Mucosa of descending colon (tissue), 3 donors: Measurements from ENCODE around the gene DNAJC16. TPM values are rescaled to one million over a fixed set of nuclear protein-coding genes. Genes with fewer than 3 reads are reported as not detected.
"Not testable (repeated sequence)": the region's sequence is repeated elsewhere in the genome, so short reads cannot be mapped to it uniquely, and the experiment has no call there.

Experiments used
- ATAC-seq: fragments of 200-7000 bp; cut with Tn5 transposase; one replicate; pipeline ENCODE4 v1.9.1; 2020; ENCODE audit warnings: mild to moderate bottlenecking, moderate library complexity
- DNase-seq, 3 donors: peaks; one replicate each; pipeline ENCODE4 v3.0.0-alpha.2; 2020
- H3K36me3 ChIP-seq: fragments of 200-600 bp; one replicate; pipeline ENCODE4 v1.8.0; 2021; ENCODE audit warnings: low read depth, mild to moderate bottlenecking
- H3K4me1 ChIP-seq: fragments of 200-600 bp; one replicate; pipeline ENCODE4 v1.8.0; 2021; ENCODE audit warnings: low read depth, mild to moderate bottlenecking
- H3K4me3 ChIP-seq: fragments of 200-600 bp; one replicate; pipeline ENCODE4 v1.8.0; 2021; ENCODE audit warnings: mild to moderate bottlenecking
- H3K9me3 ChIP-seq: fragments of 200-600 bp; one replicate; pipeline ENCODE4 v1.8.0; 2021; ENCODE audit warnings: mild to moderate bottlenecking
- CTCF ChIP-seq: fragments of 200-600 bp; IDR thresholded peaks from one replicate; pipeline ENCODE4 v1.8.0; 2022; ENCODE audit warnings: antibody characterized with exemption, mild to moderate bottlenecking
- intact Hi-C, 2 donors: fragments of 100-400 bp; cut with DNase I in 1 of 2; cut with micrococcal nuclease in 1 of 2; formaldehyde crosslinking; loops; one replicate each; pipeline versions ENCODE4 v1.11.0 to v1.11.1; 2022; cut with DNase I, micrococcal nuclease
- long read RNA-seq, 2 donors: library from polyadenylated mRNA; unstranded; transcript quantifications; one replicate each; pipeline ENCODE4 v2.0.0, GENCODE V29; 2019 to 2021
- total RNA-seq, 3 donors: library from RNA; stranded (reverse); fragmentation: NEBNext Ultra II Directional in 2 of 3; extraction: Animal tissue kit (Norgen Biotek cat#: 25700) in 2 of 3; gene quantifications; one replicate each; pipeline versions ENCODE4 v1.2.1 to v1.2.4, GENCODE V29; 2021 to 2023
- donor health status: DM: no; HTN: no; CAD: no; lungs with moderate emphysema.
- donor health status: DM: no; HTN: no; CAD: no.
- donor health status: DM: no; HTN: yes; CAD: no.

The DNAJC16 gene
- 10 to 100 TPM; 23.7 to 27.7 (median 23.8) TPM for total RNA-seq
- long read RNA-seq, donor 1, partial matches to known transcripts: 1 of 9 reads
- long read RNA-seq, donor 1, other reads (novel, unspliced or antisense): 8 of 9 reads
- long read RNA-seq, donor 2, partial matches to known transcripts: 0 of 5 reads
- long read RNA-seq, donor 2, other reads (novel, unspliced or antisense): 5 of 5 reads

- Histone ChIP-seq H3K36me3 (peaks cover 5% of the 10 kb centered on the region), H3K4me3 (peak within 1 kb of the TSS; percentile 83), H3K9me3 (no peaks in the 10 kb centered on the region), H3K4me1 (peaks cover 28% of the 10 kb centered on the region)
- ATAC-seq (peak; percentile 60), DNase-seq (peak; percentile 98 to 99 (median 99))
- peak; percentile 39 for TF ChIP-seq CTCF
- intact Hi-C loops: no loop called here
These were observed at the start of gene DNAJC16 for GRCh38 chr1:15526490-15527339. TSS of gene DNAJC16 (plus strand) at chr1:15526848. CDS start at chr1:15529106, 2,258 bp downstream.

- Histone ChIP-seq H3K4me3 (no peak overlapping the region), H3K9me3 (no peaks in the 10 kb centered on the region), H3K36me3 (no peaks in the 10 kb centered on the region), H3K4me1 (no peaks in the 10 kb centered on the region)
- no peak for DNase-seq
- intact Hi-C loops: no loop called here
- ATAC-seq: peak; percentile 55
- TF ChIP-seq CTCF: no peak
These were observed 49.7 kb upstream of the DNAJC16 start for GRCh38 chr1:15476927-15477326.

DNA sequence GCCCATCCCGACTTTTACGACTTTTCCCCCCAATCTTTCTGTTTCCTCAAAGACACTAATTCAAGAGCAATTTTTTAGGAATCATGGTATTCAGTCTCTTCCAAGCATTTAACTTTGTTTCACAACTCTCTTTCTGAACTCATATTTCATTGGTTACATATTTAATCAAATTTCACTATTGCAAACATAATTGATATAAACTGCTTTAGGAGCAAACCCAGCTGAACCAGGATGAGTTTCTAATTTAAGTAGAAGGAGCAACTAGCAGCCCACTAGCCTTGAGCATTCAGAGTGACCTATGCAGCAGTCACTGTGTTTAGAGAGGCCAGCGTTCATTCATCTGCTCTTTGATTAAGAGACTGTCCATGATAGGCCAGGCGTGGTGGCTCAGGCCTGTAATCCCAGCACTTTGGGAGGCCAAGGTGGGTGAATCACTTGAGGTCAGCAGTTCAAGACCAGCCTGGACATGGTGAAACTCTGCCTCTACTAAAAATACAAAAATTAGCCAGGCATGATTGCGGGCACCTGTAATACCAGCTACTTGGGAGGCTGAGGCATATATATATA, 48.9 kb upstream of the DNAJC16 start:
- H3K4me1 ChIP-seq: no peaks in the 10 kb centered on the region
- intact Hi-C loops: no loop called here
- no peak overlapping the region for H3K4me3 ChIP-seq
- no peak for TF ChIP-seq CTCF
- DNase-seq: no peak
- no peak for ATAC-seq
- H3K36me3 ChIP-seq: no peaks in the 10 kb centered on the region
- H3K9me3 ChIP-seq: no peaks in the 10 kb centered on the region

GRCh38 chr1:15479654-15480347, 46.8 kb upstream of the DNAJC16 start:
- H3K9me3 ChIP-seq: no peaks in the 10 kb centered on the region
- H3K4me1 ChIP-seq: no peaks in the 10 kb centered on the region

GRCh38 chr1:15482455-15482854, 44.2 kb upstream of the DNAJC16 start:
- H3K4me1 ChIP-seq, H3K9me3 ChIP-seq, ATAC-seq, DNase-seq, H3K36me3 ChIP-seq, intact Hi-C loops, H3K4me3 ChIP-seq: not testable (repeated sequence)

More at GRCh38 chr1:15479654-15480347, 46.8 kb upstream of the DNAJC16 start:
- intact Hi-C loops: no loop called here
- no peak for DNase-seq
- no peak for ATAC-seq
- H3K36me3 ChIP-seq: no peaks in the 10 kb centered on the region
- H3K4me3 ChIP-seq: no peak overlapping the region
- TF ChIP-seq CTCF: no peak

DNA sequence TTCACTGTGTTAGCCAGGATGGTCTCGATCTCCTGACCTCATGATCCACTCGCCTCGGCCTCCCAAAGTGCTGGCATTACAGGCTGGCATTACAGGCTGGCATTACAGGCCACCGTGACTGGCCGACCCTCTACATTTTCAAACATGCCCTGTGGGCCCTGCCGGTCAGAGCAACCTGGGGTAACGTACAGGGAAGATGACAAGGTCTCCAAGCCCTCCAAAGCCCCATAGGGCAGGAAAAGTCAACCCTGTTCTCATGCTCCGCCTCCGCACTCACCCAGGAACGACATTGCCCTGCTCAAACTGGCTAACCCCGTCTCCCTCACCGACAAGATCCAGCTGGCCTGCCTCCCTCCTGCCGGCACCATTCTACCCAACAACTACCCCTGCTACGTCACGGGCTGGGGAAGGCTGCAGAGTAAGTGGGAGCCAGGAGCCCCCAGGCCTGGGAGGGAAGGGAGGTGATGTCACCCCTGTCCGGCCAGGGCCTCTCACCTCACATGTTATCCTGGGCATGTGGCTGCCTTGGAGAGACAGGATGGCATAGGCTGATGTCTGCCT, 43.6 kb upstream of the DNAJC16 start:
- DNase-seq, H3K36me3 ChIP-seq, intact Hi-C loops, ATAC-seq, H3K4me1 ChIP-seq, H3K9me3 ChIP-seq, H3K4me3 ChIP-seq: not testable (repeated sequence)
